Adipocyte (in vitro differentiated cells): ENCODE measurements around the gene DMD.

Experiments used
- DNase-seq: peaks from one replicate; pipeline ENCODE4 v3.0.0-alpha.2; 2015; ENCODE audit warnings: low read depth
- H3K27me3 ChIP-seq: replicated peaks from 2 replicates; pipeline ENCODE4 v1.7.0; 2013; ENCODE audit warnings: mild to moderate bottlenecking, low read length, moderate library complexity; ENCODE audit not compliant: control insufficient read depth, insufficient read depth
- H3K36me3 ChIP-seq: 2 replicates; pipeline ENCODE4 v1.7.0; 2013; ENCODE audit warnings: low read length, mild to moderate bottlenecking, moderate library complexity; ENCODE audit not compliant: control insufficient read depth, insufficient read depth, severe bottlenecking
- H3K4me1 ChIP-seq: 2 replicates; pipeline ENCODE4 v1.7.0; 2013; ENCODE audit warnings: mild to moderate bottlenecking, low read length, moderate library complexity; ENCODE audit not compliant: control insufficient read depth, insufficient read depth
- H3K4me3 ChIP-seq: 2 replicates; pipeline ENCODE4 v1.7.0; 2013; ENCODE audit warnings: mild to moderate bottlenecking, low read length, moderate library complexity
- H3K9ac ChIP-seq: 2 replicates; pipeline ENCODE4 v1.7.0; 2013; ENCODE audit warnings: mild to moderate bottlenecking, low read length, moderate library complexity
- H3K9me3 ChIP-seq: 2 replicates; pipeline ENCODE4 v1.7.0; 2013; ENCODE audit warnings: mild to moderate bottlenecking, low read length, moderate library complexity; ENCODE audit not compliant: control insufficient read depth

Gene DMD

GRCh38 chrX:32614707-32615106 is 596.6 kb downstream of the DMD start:
- no peak overlapping the region for H3K4me3 ChIP-seq

GRCh38 chrX:32599156-32599555 is 612.2 kb downstream of the DMD start:
- no peak for DNase-seq
- H3K27me3 ChIP-seq, result no peaks in the 10 kb centered on the region
- H3K36me3 ChIP-seq, result no peaks in the 10 kb centered on the region
- H3K4me3 ChIP-seq, result no peak overlapping the region
- no peaks in the 10 kb centered on the region for H3K9me3 ChIP-seq
- H3K9ac ChIP-seq, result no peak overlapping the region
- H3K4me1 ChIP-seq, result no peaks in the 10 kb centered on the region

More at GRCh38 chrX:32614707-32615106, 596.6 kb downstream of the DMD start:
- Histone ChIP-seq H3K9ac (no peak overlapping the region), H3K36me3 (no peaks in the 10 kb centered on the region), H3K4me1 (no peaks in the 10 kb centered on the region), H3K9me3 (no peaks in the 10 kb centered on the region), H3K27me3 (no peaks in the 10 kb centered on the region)
- DNase-seq, result no peak

GRCh38 chrX:32598707-32599106 is 612.6 kb downstream of the DMD start:
- H3K27me3 ChIP-seq, result no peaks in the 10 kb centered on the region
- no peak overlapping the region for H3K9ac ChIP-seq
- H3K9me3 ChIP-seq, result no peaks in the 10 kb centered on the region
- no peak overlapping the region for H3K4me3 ChIP-seq
- H3K36me3 ChIP-seq, result no peaks in the 10 kb centered on the region
- H3K4me1 ChIP-seq, result no peaks in the 10 kb centered on the region
- DNase-seq, result no peak

- H3K27me3 ChIP-seq, result no peaks in the 10 kb centered on the region
- no peak for DNase-seq
- H3K36me3 ChIP-seq, result no peaks in the 10 kb centered on the region
- H3K9me3 ChIP-seq, result no peaks in the 10 kb centered on the region
- no peak overlapping the region for H3K9ac ChIP-seq
- H3K4me1 ChIP-seq, result no peaks in the 10 kb centered on the region
- no peak overlapping the region for H3K4me3 ChIP-seq
These were observed 613.6 kb downstream of the DMD start for GRCh38 chrX:32597777-32598176.

GRCh38 chrX:32592786-32593185 is 618.6 kb downstream of the DMD start:
- peaks cover 4% of the 10 kb centered on the region for H3K9me3 ChIP-seq
- no peak overlapping the region for H3K9ac ChIP-seq
- no peaks in the 10 kb centered on the region for H3K36me3 ChIP-seq
- H3K4me3 ChIP-seq, result no peak overlapping the region
- no peaks in the 10 kb centered on the region for H3K4me1 ChIP-seq
- H3K27me3 ChIP-seq, result no peaks in the 10 kb centered on the region
- no peak for DNase-seq

- no peaks in the 10 kb centered on the region for H3K4me1 ChIP-seq
- H3K9me3 ChIP-seq, result peaks cover 4% of the 10 kb centered on the region
- no peak overlapping the region for H3K4me3 ChIP-seq
- H3K9ac ChIP-seq, result no peak overlapping the region
- no peak for DNase-seq
- H3K27me3 ChIP-seq, result no peaks in the 10 kb centered on the region
- no peaks in the 10 kb centered on the region for H3K36me3 ChIP-seq
These were observed 619.8 kb downstream of the DMD start for GRCh38 chrX:32591589-32591988.

GRCh38 chrX:32582729-32583128 is 628.6 kb downstream of the DMD start:
- Histone ChIP-seq H3K9me3 (no peaks in the 10 kb centered on the region), H3K27me3 (peaks cover 8% of the 10 kb centered on the region), H3K4me3 (no peak overlapping the region), H3K4me1 (no peaks in the 10 kb centered on the region), H3K9ac (no peak overlapping the region), H3K36me3 (no peaks in the 10 kb centered on the region)
- no peak for DNase-seq

- no peaks in the 10 kb centered on the region for H3K4me1 ChIP-seq
- DNase-seq, result no peak
- H3K9ac ChIP-seq, result no peak overlapping the region
- no peaks in the 10 kb centered on the region for H3K9me3 ChIP-seq
- no peak overlapping the region for H3K4me3 ChIP-seq
- H3K27me3 ChIP-seq, result peaks cover 5% of the 10 kb centered on the region
- H3K36me3 ChIP-seq, result no peaks in the 10 kb centered on the region
These were observed 634.5 kb downstream of the DMD start for GRCh38 chrX:32576885-32577284.

- H3K4me1 ChIP-seq, result no peaks in the 10 kb centered on the region
- no peak overlapping the region for H3K9ac ChIP-seq
- H3K4me3 ChIP-seq, result no peak overlapping the region
- no peaks in the 10 kb centered on the region for H3K36me3 ChIP-seq
- no peaks in the 10 kb centered on the region for H3K27me3 ChIP-seq
- DNase-seq, result no peak
- no peaks in the 10 kb centered on the region for H3K9me3 ChIP-seq
These were observed 638.7 kb downstream of the DMD start for GRCh38 chrX:32572644-32573043.

- no peaks in the 10 kb centered on the region for H3K36me3 ChIP-seq
- no peaks in the 10 kb centered on the region for H3K4me1 ChIP-seq
- no peak for DNase-seq
- H3K27me3 ChIP-seq, result no peaks in the 10 kb centered on the region
- H3K4me3 ChIP-seq, result no peak overlapping the region
- no peak overlapping the region for H3K9ac ChIP-seq
- no peaks in the 10 kb centered on the region for H3K9me3 ChIP-seq
These were observed 639.8 kb downstream of the DMD start for GRCh38 chrX:32571579-32571978.

GRCh38 chrX:32562261-32562660 is 649.1 kb downstream of the DMD start:
- H3K4me3 ChIP-seq, result no peak overlapping the region
- no peak for DNase-seq
- H3K36me3 ChIP-seq, result peaks cover 8% of the 10 kb centered on the region
- no peak overlapping the region for H3K9ac ChIP-seq
- no peaks in the 10 kb centered on the region for H3K27me3 ChIP-seq
- H3K9me3 ChIP-seq, result no peaks in the 10 kb centered on the region
- H3K4me1 ChIP-seq, result no peaks in the 10 kb centered on the region

GRCh38 chrX:32545101-32545500 is 666.2 kb downstream of the DMD start:
- no peaks in the 10 kb centered on the region for H3K27me3 ChIP-seq
- no peaks in the 10 kb centered on the region for H3K36me3 ChIP-seq
- no peak for DNase-seq
- no peak overlapping the region for H3K9ac ChIP-seq
- H3K4me1 ChIP-seq, result no peaks in the 10 kb centered on the region
- no peaks in the 10 kb centered on the region for H3K9me3 ChIP-seq
- H3K4me3 ChIP-seq, result no peak overlapping the region
